Suprapubic skin (tissue), 3 donors: ENCODE results near the gene OR4K2.
"Not testable (repeated sequence)": the region's sequence is repeated elsewhere in the genome, so short reads cannot be mapped to it uniquely, and the experiment has no call there.

Source experiments
- EP300 ChIP-seq: sonication (generic); formaldehyde crosslinking; IDR thresholded peaks from one replicate; pipeline ENCODE4 v1.6.1; 2017; ENCODE audit warnings: antibody characterized with exemption
- POLR2A ChIP-seq, 2 donors: fragments of 450-650 bp; IDR thresholded peaks; one replicate each; pipeline ENCODE4 v1.6.1; 2017; ENCODE audit warnings: antibody characterized with exemption in 2 of 2, mild to moderate bottlenecking in 2 of 2, moderate library complexity in 2 of 2
- TF ChIP-seq, protein P1 (sequence below), 2 donors: fragments of 200-600 bp in 1 of 2; fragments of 450-650 bp in 1 of 2; sonication (generic) in 1 of 2; IDR thresholded peaks; one replicate each; pipeline ENCODE4 v1.5.1; 2016 to 2019; ENCODE audit warnings: antibody characterized with exemption in 2 of 2, mild to moderate bottlenecking in 1 of 2, moderate library complexity in 1 of 2

GRCh38 chr14:19834203-19834848 lies 40.6 kb upstream of the OR4K2 start:
- TF ChIP-seq, protein P1, sequence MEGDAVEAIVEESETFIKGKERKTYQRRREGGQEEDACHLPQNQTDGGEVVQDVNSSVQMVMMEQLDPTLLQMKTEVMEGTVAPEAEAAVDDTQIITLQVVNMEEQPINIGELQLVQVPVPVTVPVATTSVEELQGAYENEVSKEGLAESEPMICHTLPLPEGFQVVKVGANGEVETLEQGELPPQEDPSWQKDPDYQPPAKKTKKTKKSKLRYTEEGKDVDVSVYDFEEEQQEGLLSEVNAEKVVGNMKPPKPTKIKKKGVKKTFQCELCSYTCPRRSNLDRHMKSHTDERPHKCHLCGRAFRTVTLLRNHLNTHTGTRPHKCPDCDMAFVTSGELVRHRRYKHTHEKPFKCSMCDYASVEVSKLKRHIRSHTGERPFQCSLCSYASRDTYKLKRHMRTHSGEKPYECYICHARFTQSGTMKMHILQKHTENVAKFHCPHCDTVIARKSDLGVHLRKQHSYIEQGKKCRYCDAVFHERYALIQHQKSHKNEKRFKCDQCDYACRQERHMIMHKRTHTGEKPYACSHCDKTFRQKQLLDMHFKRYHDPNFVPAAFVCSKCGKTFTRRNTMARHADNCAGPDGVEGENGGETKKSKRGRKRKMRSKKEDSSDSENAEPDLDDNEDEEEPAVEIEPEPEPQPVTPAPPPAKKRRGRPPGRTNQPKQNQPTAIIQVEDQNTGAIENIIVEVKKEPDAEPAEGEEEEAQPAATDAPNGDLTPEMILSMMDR (IDR thresholded peaks at IDR 0.05): not testable (repeated sequence)
- not testable (repeated sequence) for TF ChIP-seq POLR2A (IDR thresholded peaks at IDR 0.05); EP300
